ENCODE measurements around the gene ADARB2.

The ADARB2 gene

GRCh38 chr10:1203216-1203615 is 534.1 kb downstream of the ADARB2 start:
- no peak for DNase-seq (ENCODE audit: low spot score)
- in situ Hi-C loops (cut with MboI; ENCODE audit: low pct_unique_long_range_greater_than_20kb, low sequenced_read_pairs, unreplicated experiment): no loop called here
- no peak for TF ChIP-seq CTCF (IDR thresholded peaks at IDR 0.05; ENCODE audit: extremely low read depth, insufficient read depth, missing control alignments)

GRCh38 chr10:1202343-1202742 is 535.0 kb downstream of the ADARB2 start:
- no peak for TF ChIP-seq CTCF (IDR thresholded peaks at IDR 0.05; ENCODE audit: extremely low read depth, insufficient read depth, missing control alignments)
- DNase-seq (ENCODE audit: low spot score): no peak
- in situ Hi-C loops (cut with MboI; ENCODE audit: low pct_unique_long_range_greater_than_20kb, low sequenced_read_pairs, unreplicated experiment): no loop called here

- no peak for TF ChIP-seq CTCF (IDR thresholded peaks at IDR 0.05; ENCODE audit: extremely low read depth, insufficient read depth, missing control alignments)
- in situ Hi-C loops (cut with MboI; ENCODE audit: low pct_unique_long_range_greater_than_20kb, low sequenced_read_pairs, unreplicated experiment): no loop called here
- DNase-seq (ENCODE audit: low spot score): no peak
Measured at GRCh38 chr10:1200866-1201807, 536.2 kb downstream of the ADARB2 start.

- TF ChIP-seq CTCF (IDR thresholded peaks at IDR 0.05; ENCODE audit: extremely low read depth, insufficient read depth, missing control alignments): no peak
- no peak for DNase-seq (ENCODE audit: low spot score)
- in situ Hi-C loops (cut with MboI; ENCODE audit: low pct_unique_long_range_greater_than_20kb, low sequenced_read_pairs, unreplicated experiment): no loop called here
Measured at GRCh38 chr10:1199897-1200721, 537.2 kb downstream of the ADARB2 start.

GRCh38 chr10:1199345-1199673 is 538.0 kb downstream of the ADARB2 start:
- no peak for TF ChIP-seq CTCF (IDR thresholded peaks at IDR 0.05; ENCODE audit: extremely low read depth, insufficient read depth, missing control alignments)
- in situ Hi-C loops (cut with MboI; ENCODE audit: low pct_unique_long_range_greater_than_20kb, low sequenced_read_pairs, unreplicated experiment): no loop called here
- no peak for DNase-seq (ENCODE audit: low spot score)

- in situ Hi-C loops (cut with MboI; ENCODE audit: low pct_unique_long_range_greater_than_20kb, low sequenced_read_pairs, unreplicated experiment): no loop called here
- no peak for DNase-seq (ENCODE audit: low spot score)
- no peak for TF ChIP-seq CTCF (IDR thresholded peaks at IDR 0.05; ENCODE audit: extremely low read depth, insufficient read depth, missing control alignments)
Measured at GRCh38 chr10:1198453-1199344, 538.6 kb downstream of the ADARB2 start.
